GM12891 (cell line): ENCODE results near the gene PGLYRP1.

ENCODE experiments used
- DNase-seq: peaks from one replicate; pipeline ENCODE4 v3.0.0; 2011; ENCODE audit warnings: low spot score; ENCODE audit not compliant: insufficient read length
- FAIRE-seq: peaks from 2 replicates; lab custom pipeline; 2011; peaks lifted over from hg19 to GRCh38; lab: Jason Lieb, UNC
- PAX5 ChIP-seq: IDR thresholded peaks from 2 replicates; pipeline ENCODE4 v1.6.1; 2011; ENCODE audit warnings: low read length, moderate library complexity, mild to moderate bottlenecking; ENCODE audit not compliant: insufficient read depth, severe bottlenecking
- POLR2A ChIP-seq: IDR thresholded peaks from 2 replicates; pipeline ENCODE4 v1.6.1; 2011; ENCODE audit warnings: low read depth, low read length, control low read depth
- POLR2AphosphoS5 ChIP-seq: IDR thresholded peaks from 2 replicates; pipeline ENCODE4 v1.6.1; 2011; ENCODE audit warnings: low read depth, low read length, control low read depth
- POU2F2 ChIP-seq: IDR thresholded peaks from 2 replicates; pipeline ENCODE4 v1.6.1; 2011; ENCODE audit warnings: low read depth, mild to moderate bottlenecking, control low read depth, low read length, moderate library complexity
- SPI1 ChIP-seq: IDR thresholded peaks from 2 replicates; pipeline ENCODE4 v1.6.1; 2011; ENCODE audit warnings: low read depth, low read length, control low read depth
- TAF1 ChIP-seq: IDR thresholded peaks from 2 replicates; pipeline ENCODE4 v1.6.1; 2011; ENCODE audit warnings: low read depth, low read length, control low read depth

PGLYRP1 gene

DNA sequence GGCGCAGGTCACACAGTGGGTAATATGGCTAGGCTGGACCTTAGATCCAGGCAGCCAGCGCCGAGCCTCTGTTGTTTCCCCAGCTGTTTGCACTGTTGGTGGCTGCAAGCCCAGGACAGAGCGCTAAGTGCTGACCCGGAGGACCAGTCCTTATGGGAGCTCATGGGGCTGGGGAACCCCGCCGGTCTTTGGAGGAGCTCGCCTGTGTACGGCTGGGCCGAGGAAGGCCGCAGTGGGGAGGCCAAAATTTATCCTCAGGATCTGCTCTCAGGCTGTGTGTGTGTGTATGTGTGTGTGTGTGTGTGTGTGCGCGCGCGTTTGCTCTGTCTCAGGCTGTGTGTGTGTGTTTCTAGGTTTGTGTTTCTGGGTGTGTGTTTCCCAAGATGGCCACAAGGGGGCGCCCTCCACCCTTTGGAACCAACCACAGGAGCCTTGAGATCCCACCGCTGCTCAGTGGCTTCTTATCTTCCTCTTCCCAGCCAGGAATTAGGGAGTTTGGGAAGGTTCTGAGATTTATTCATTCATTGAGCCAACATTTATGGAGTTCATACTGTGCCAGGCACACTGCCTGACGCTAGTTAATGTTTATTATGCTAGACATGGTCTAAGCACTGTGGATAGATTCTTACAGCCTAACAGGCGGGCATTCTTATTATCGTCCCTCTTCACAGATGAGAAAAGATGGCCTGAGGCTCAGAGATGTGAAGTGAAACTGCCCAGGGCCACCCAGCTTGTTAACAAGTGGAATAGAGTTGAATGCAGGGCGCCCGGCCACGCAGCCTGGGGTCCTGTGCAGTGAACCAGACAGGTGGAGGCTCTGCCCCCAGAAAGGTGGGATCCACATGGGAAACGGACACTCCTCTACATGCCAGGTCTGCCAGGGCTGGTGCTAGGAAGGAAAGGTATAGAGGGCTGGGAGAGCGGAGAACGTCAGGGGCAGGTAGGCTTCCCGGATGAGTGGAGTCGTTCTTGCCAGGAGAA is 13.0 kb downstream of the PGLYRP1 start:
- TF ChIP-seq POLR2AphosphoS5 (no peak), SPI1 (no peak), POU2F2 (no peak), TAF1 (no peak), POLR2A (no peak), PAX5 (no peak)
- peak; percentile 87 for FAIRE-seq
- peak; percentile 60 for DNase-seq

DNA sequence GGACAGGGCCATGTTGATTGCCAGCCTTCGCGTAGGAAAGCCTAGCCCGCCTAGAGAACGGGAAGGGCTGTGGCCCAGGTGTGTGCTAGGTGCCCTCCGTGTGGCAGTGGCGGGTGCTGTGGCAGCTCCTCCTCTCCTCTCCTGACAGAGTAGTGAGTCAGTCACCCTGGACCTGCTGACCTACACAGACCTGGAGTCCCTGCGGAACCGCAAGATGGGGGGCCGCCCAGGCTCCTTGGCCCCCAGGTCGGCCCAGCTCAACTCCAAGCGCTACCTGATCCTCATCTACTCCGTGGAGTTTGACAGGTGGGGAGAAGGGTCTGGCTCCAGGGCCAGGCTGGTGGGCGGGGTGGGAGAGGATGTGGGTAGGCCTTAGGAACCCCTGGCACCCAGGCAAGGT is 16.4 kb downstream of the PGLYRP1 start:
- DNase-seq (no peak), FAIRE-seq (no peak)
- TF ChIP-seq POU2F2 (no peak), POLR2A (no peak), TAF1 (no peak), PAX5 (no peak), SPI1 (no peak), POLR2AphosphoS5 (no peak)

DNA sequence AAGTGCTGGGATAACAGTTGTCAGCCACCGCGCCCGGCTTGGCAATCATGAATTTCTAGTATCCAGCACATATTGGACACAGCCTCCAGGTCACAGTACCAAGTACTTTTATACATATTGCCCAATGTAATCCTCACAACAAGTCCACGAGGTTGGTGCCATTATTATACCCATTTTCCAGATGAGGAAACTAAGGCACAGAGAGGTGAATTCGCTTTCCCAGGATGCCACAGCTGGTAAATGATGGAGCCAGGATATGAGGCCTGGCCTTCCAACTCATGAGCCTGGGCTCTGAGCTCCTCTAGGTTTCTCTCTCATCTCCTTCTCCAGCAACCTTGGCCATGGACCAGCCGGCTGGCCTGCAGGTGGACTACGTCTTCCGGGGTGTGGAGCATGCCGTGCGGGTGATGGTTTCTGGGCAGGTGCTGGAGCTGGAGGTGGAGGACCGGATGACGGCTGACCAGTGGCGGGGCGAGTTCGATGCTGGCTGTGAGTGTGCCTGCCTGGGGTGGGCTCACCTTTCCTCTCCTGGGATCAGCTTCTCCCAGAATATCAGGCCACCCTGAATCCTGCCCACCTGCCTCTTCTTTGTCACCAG is 20.1 kb downstream of the PGLYRP1 start:
- no peak for TF ChIP-seq POU2F2
- TF ChIP-seq POLR2A, result no peak
- no peak for TF ChIP-seq POLR2AphosphoS5
- no peak for TF ChIP-seq SPI1
- no peak for TF ChIP-seq TAF1
- TF ChIP-seq PAX5, result no peak
- FAIRE-seq, result no peak
- no peak for DNase-seq

DNA sequence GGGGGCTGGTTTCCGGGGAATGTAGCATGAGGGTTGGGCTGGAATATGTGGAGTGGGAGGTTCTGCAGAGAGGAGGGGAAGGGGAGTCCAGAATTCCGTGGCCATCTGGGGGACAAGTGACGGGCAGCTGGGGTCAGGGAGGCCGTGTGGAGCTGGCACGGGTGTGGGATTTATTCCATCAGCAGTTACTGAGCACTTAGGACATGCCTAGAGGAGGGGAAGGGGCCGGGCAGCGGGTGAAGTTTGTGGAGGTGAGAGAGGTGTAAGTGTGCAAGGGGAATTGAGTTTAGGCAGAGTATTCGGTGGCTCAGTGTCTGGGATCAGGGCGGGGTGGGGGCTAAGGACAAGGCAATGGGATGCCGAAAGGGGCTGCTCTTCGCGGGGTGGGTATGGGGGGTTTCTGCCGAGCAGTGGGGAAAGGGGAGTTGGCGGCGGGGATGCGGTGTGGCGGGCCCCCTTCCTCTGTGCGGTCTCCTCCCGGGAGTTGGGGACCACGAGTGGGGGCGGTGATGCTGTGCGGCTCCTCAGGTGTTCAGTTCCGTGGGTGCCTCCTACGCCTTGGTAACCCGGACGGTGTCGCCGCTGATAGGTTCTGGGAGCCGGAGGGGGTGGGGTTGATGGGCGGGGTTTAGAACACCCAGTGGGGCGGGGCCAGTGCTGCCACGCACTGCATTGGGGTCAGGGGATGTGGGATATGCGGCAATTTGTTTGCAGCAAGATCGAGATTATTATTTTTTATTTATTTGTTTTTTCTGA is 22.2 kb downstream of the PGLYRP1 start:
- FAIRE-seq (peak; percentile 38), DNase-seq (peak; percentile 90)
- TF ChIP-seq SPI1 (no peak), PAX5 (no peak), TAF1 (no peak), POLR2AphosphoS5 (no peak), POU2F2 (no peak), POLR2A (no peak)

DNA sequence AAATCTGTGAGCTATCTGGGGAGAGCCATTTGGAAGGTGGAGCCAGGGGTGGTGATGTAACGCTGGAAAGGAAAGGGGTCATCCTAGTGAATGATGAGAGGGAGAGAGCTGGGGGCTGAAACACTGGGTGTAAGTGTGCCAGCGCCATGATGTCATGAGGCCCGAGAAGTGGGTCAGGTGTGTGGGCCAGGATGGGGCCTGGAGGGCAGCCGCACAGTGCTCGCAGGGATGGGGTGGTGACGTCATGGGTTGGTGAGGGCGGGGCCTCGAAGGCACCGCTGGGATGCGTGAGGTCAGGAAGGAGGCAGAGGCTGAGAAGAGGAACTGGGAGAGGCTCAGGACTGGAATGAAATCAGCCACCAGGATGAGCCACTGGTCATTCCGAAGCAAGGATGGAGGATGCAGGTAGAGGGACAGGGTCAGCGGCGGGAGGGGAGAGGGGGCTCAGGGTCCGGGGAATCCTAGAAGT is 23.2 kb downstream of the PGLYRP1 start:
- DNase-seq, result no peak
- TF ChIP-seq SPI1 (peak; percentile 71), POLR2AphosphoS5 (no peak)
- FAIRE-seq, result no peak

DNA sequence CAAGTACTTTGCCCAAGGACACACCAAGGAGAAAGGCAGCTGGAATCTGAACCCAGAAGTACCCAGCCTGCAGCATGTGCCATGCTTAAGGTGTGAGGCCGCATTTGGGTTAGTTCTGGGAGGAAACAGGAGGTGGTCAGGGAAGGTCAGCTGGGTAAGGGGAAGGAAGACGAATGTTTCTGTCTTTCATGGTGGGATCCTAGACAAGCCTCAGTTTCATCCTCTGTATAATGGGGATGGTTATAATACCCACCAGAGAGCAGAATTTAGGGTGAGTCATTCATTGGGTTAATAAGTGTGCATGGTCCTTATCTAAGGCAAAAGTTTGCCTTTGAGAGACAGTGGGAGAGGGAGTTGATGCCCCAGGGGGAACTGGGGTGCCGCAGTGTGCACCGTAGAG is 24.0 kb downstream of the PGLYRP1 start:
- no peak for FAIRE-seq
- DNase-seq, result no peak
- TF ChIP-seq POLR2AphosphoS5 (no peak), TAF1 (no peak), POLR2A (no peak), POU2F2 (no peak), PAX5 (no peak), SPI1 (no peak)

DNA sequence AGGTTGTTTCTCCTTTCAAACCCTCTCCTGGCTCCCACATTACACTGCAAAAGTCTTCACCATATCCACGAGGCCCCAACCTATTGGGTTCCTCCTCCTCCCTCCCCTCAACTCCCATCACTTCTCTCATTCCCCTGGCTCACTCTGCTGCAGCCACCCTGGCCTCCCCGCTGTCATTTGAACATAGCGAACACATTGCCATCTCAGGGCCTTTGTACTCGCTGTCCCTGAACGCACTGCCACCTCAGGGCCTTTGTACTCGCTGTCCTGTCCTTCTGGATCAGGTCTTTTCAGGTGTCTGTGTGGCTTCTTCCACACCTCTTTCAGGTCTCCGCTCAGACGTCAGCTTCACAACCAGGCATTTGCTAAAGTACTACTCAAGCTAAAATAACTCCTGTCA is 25.9 kb downstream of the PGLYRP1 start:
- FAIRE-seq, result no peak
- DNase-seq, result no peak
- TF ChIP-seq POLR2A, result no peak
- no peak for TF ChIP-seq POU2F2
- TF ChIP-seq POLR2AphosphoS5, result no peak
- TF ChIP-seq PAX5, result no peak
- no peak for TF ChIP-seq SPI1
- no peak for TF ChIP-seq TAF1

DNA sequence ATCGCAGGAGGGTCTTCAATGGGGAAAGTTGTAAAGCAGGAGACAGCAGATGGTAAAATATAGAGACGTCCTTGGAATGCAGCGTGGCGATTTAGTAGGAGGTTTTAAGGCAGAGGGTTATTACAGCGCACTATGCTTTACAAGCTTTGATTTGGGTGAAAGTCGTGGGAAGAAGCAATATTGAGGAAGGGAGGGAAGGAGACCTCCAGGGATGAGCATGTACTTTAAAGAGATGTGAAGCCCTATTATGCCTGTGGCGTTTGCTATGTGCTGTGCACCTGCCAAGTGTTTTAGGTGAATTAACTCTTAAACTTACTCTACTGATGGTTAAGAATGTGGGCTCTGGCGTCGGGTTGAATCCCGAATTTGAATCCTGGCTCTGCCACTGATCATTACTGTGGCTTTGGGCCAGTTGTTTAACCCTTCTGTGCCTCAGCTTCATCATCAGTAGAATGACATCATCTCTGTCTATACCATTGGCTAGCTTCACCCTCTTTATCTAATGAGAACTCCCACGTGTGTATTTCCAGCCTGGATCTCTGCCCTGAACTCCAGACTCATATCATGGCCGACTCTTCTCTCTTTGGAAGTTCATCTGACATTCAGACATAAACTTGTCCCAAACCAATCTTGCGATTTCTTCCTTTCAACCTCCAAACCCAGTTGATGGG is 27.0 kb downstream of the PGLYRP1 start:
- no peak for DNase-seq
- peak; percentile 5 for FAIRE-seq
- TF ChIP-seq POLR2A (no peak; the same call in 1 of the 2 replicates), PAX5 (no peak), POLR2AphosphoS5 (no peak), SPI1 (no peak), TAF1 (no peak), POU2F2 (no peak)

DNA sequence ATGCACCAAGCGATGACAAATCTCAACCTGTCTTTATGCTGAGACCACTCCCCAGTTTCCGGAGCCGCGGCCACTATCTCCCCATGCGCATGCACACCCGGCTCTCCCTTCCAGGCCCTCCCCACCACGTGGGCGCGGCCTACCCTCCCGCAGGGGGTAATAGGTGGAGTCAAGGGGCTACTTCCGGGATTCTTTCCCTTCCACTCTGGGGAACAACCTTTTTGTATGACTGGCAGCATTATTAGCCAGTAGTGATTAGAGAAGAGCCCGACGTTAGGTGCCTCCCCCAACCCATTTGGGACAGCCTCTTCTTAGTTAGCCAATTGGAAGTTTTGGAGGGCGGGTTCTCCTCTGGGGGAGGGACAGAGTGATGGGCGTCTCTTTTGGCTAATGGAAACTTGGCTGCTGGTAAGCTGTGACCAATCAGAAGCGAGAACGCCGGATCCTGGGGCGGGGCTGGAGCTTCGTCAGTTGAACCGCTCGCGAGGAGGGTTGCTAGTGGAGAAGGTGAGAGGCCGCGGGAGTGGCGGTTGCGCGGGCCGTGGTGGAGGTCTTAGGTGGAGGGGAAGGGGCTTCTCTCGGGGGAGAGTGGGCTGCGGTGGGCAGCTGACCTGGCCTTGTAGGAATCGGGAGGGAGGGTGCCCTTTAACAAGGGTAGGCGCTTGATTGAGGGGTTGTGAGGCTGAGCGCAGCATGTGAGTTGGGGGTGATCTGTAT is 27.7 kb downstream of the PGLYRP1 start, which contains the start of gene CCDC61:
TSS of gene CCDC61 (plus strand) at position 470 of the 717 bp plus-strand sequence. CDS start 7,552 bp downstream, outside the sequence.
- DNase-seq, result peak; percentile 90

More for the DNA sequence above, 27.7 kb downstream of the PGLYRP1 start, which contains the start of gene CCDC61:
- peak; percentile 95 for FAIRE-seq
- no peak for TF ChIP-seq PAX5
- peak; percentile 84 for TF ChIP-seq TAF1
- TF ChIP-seq POU2F2, result 0 out of 2 replicates have a peak, but pooled peaks have one; percentile 29
- peak; percentile 86 for TF ChIP-seq POLR2AphosphoS5
- TF ChIP-seq POLR2A, result peak; percentile 85
- TF ChIP-seq SPI1, result no peak
